NCI-H524 treated with DMSO at 0.1 percent for 48 hours (cell line): ENCODE measurements around the gene TIGD1.
A peak's percentile ranks its signal among the peaks of the same experiment; 100 is the strongest.
"Not testable (repeated sequence)": the region's sequence is repeated elsewhere in the genome, so short reads cannot be mapped to it uniquely, and the experiment has no call there.

Experiments
- DNase-seq: peaks from one replicate; lab custom pipeline; 2025; lab: John Stamatoyannopoulos, UW

The TIGD1 gene

GRCh38 chr2:232539298-232540231 is 10.8 kb downstream of the TIGD1 start, which contains the start of gene CHRNG:
TSS of gene CHRNG (plus strand) at chr2:232539692. CDS start at chr2:232539748, 56 bp downstream.
- DNase-seq = no peak

GRCh38 chr2:232538671-232539070 is 11.7 kb downstream of the TIGD1 start:
- DNase-seq = no peak

GRCh38 chr2:232537499-232537898 is 12.9 kb downstream of the TIGD1 start:
- DNase-seq = no peak

- DNase-seq = no peak
Measured at GRCh38 chr2:232537079-232537478, 13.3 kb downstream of the TIGD1 start.

GRCh38 chr2:232535761-232536530 is 14.4 kb downstream of the TIGD1 start:
- no peak for DNase-seq

GRCh38 chr2:232534940-232535651 is 15.3 kb downstream of the TIGD1 start:
- no peak for DNase-seq

- no peak for DNase-seq
Measured at GRCh38 chr2:232533944-232534710, 16.2 kb downstream of the TIGD1 start.

- not testable (repeated sequence) for DNase-seq
Measured at GRCh38 chr2:232532821-232533220, 17.5 kb downstream of the TIGD1 start.

- DNase-seq = no peak
Measured at GRCh38 chr2:232532419-232532818, 17.9 kb downstream of the TIGD1 start.

- DNase-seq = no peak
Measured at GRCh38 chr2:232530626-232531260, 19.6 kb downstream of the TIGD1 start.

- DNase-seq = no peak
Measured at GRCh38 chr2:232529806-232530547, 20.4 kb downstream of the TIGD1 start.

- DNase-seq = no peak
Measured at GRCh38 chr2:232528746-232529460, 21.5 kb downstream of the TIGD1 start.

GRCh38 chr2:232527905-232528470 is 22.4 kb downstream of the TIGD1 start:
- DNase-seq = no peak

- DNase-seq = no peak
Measured at GRCh38 chr2:232526372-232526941, 23.9 kb downstream of the TIGD1 start.

- peak; percentile 64 for DNase-seq
Measured at GRCh38 chr2:232525791-232526371, 24.5 kb downstream of the TIGD1 start, which contains the start of gene CHRND. TSS of gene CHRND (plus strand) at chr2:232526160. CDS start at chr2:232526216, 56 bp downstream.

GRCh38 chr2:232525199-232525598 is 25.2 kb downstream of the TIGD1 start:
- DNase-seq = no peak

GRCh38 chr2:232524771-232525170 is 25.6 kb downstream of the TIGD1 start:
- no peak for DNase-seq
